ENCODE results near the gene ACO1. TPM values are rescaled to one million over a fixed set of nuclear protein-coding genes. Genes with fewer than 3 reads are reported as not detected.

Gene ACO1
- polyA plus RNA-seq, 3 donors: 2.9 to 12.5 (median 10.5) TPM

- Histone ChIP-seq H3K4me1 (ENCODE audit: control insufficient read depth in 1 of 2, insufficient read depth in 2 of 2, low read length in 2 of 2) (no peaks in the 10 kb centered on the region), H3K27me3 (ENCODE audit: control insufficient read depth in 2 of 2, insufficient read depth in 2 of 2, low read length in 2 of 2) (no peaks in the 10 kb centered on the region), H3K4me3 (replicated peaks in 1 of 3; ENCODE audit: low read depth in 2 of 3, low read length in 3 of 3) (no peak overlapping the region), H3K4me2 (replicated peaks; ENCODE audit: extremely low read depth, low read length, poor library complexity, severe bottlenecking) (no peak overlapping the region), H2AFZ (ENCODE audit: insufficient read depth, low read depth, low read length, poor library complexity, severe bottlenecking) (no peak overlapping the region), H4K20me1 (ENCODE audit: insufficient read depth, low read length) (no peaks in the 10 kb centered on the region), H3K9ac (ENCODE audit: insufficient read depth, low read length, poor library complexity, severe bottlenecking) (no peak overlapping the region), H3K27ac (ENCODE audit: low read depth in 1 of 2, low read length in 2 of 2) (no peak overlapping the region), H3K79me2 (ENCODE audit: insufficient read depth, low read length) (no peaks in the 10 kb centered on the region), H3K36me3 (replicated peaks in 1 of 2; ENCODE audit: control insufficient read depth in 1 of 2, insufficient read depth in 2 of 2, low read length in 2 of 2) (peaks cover 0 to 32% of the 10 kb centered on the region in 2 donors), H3K9me3 (replicated peaks in 1 of 2; ENCODE audit: control insufficient read depth in 1 of 2, insufficient read depth in 1 of 2, low read length in 2 of 2) (no peaks in the 10 kb centered on the region)
- Mint-ChIP-seq H3K4me3 (no peak overlapping the region), H3K27ac (no peak overlapping the region), H3K9me3 (peaks cover 0 to 6% (median 0%) of the 10 kb centered on the region in 7 donors), H3K27me3 (ENCODE audit: low read depth in 3 of 3) (no peaks in the 10 kb centered on the region), H3K4me1 (no peaks in the 10 kb centered on the region), H3K36me3 (peaks cover 22 to 29% of the 10 kb centered on the region in 2 donors)
- intact Hi-C loops (cut with micrococcal nuclease): no loop called here
- no CpG with 5 or more reads among the region's 3 CpGs for WGBS (ENCODE audit: insufficient coverage)
- TF ChIP-seq, protein P1, sequence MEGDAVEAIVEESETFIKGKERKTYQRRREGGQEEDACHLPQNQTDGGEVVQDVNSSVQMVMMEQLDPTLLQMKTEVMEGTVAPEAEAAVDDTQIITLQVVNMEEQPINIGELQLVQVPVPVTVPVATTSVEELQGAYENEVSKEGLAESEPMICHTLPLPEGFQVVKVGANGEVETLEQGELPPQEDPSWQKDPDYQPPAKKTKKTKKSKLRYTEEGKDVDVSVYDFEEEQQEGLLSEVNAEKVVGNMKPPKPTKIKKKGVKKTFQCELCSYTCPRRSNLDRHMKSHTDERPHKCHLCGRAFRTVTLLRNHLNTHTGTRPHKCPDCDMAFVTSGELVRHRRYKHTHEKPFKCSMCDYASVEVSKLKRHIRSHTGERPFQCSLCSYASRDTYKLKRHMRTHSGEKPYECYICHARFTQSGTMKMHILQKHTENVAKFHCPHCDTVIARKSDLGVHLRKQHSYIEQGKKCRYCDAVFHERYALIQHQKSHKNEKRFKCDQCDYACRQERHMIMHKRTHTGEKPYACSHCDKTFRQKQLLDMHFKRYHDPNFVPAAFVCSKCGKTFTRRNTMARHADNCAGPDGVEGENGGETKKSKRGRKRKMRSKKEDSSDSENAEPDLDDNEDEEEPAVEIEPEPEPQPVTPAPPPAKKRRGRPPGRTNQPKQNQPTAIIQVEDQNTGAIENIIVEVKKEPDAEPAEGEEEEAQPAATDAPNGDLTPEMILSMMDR (IDR thresholded peaks at IDR 0.05): no peak
- no peak for DNase-seq
Measured at GRCh38 chr9:32412440-32412839, 28.0 kb downstream of the ACO1 start.

DNA sequence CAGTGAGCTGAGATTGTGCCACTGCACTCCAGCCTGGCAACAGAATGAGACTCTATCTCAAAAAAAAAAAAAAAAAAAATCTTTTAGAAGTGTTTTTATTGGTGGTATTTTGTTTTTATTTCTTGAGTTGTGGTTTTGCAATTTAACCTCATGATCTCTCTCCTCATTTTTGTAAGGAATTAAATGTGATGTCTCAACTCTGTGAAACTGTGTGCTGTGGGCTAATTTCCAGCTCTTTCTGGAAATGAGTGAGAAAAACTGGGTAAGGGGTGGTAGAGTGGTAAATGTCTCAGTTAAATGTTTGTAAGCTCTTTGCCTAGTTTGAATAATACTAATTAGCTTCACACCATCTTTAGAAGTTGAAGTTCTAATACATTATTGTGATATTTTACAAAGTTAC is 29.0 kb downstream of the ACO1 start:
- DNase-seq: no peak
- no peaks in the 10 kb centered on the region for H4K20me1 ChIP-seq (ENCODE audit: insufficient read depth, low read length)
- Mint-ChIP-seq H3K4me1 (no peaks in the 10 kb centered on the region), H3K4me3 (no peak overlapping the region), H3K27me3 (ENCODE audit: low read depth in 3 of 3) (no peaks in the 10 kb centered on the region), H3K36me3 (peaks cover 17 to 29% of the 10 kb centered on the region in 2 donors), H3K27ac (peak overlapping the region in 1 of 7 donors; percentile 21), H3K9me3 (peaks cover 0 to 6% (median 0%) of the 10 kb centered on the region in 7 donors)
- TF ChIP-seq, protein P1 (IDR thresholded peaks at IDR 0.05): no peak
- H3K79me2 ChIP-seq (ENCODE audit: insufficient read depth, low read length): no peaks in the 10 kb centered on the region
- no peak overlapping the region for H3K27ac ChIP-seq (ENCODE audit: low read depth in 1 of 2, low read length in 2 of 2)
- no peaks in the 10 kb centered on the region for H3K9me3 ChIP-seq (replicated peaks in 1 of 2; ENCODE audit: control insufficient read depth in 1 of 2, insufficient read depth in 1 of 2, low read length in 2 of 2)
- no peak overlapping the region for H3K9ac ChIP-seq (ENCODE audit: insufficient read depth, low read length, poor library complexity, severe bottlenecking)
- no peaks in the 10 kb centered on the region for H3K27me3 ChIP-seq (ENCODE audit: control insufficient read depth in 2 of 2, insufficient read depth in 2 of 2, low read length in 2 of 2)
- no peak overlapping the region for H2AFZ ChIP-seq (ENCODE audit: insufficient read depth, low read depth, low read length, poor library complexity, severe bottlenecking)
- no peak overlapping the region for H3K4me3 ChIP-seq (replicated peaks in 1 of 3; ENCODE audit: low read depth in 2 of 3, low read length in 3 of 3)
- H3K36me3 ChIP-seq (replicated peaks in 1 of 2; ENCODE audit: control insufficient read depth in 1 of 2, insufficient read depth in 2 of 2, low read length in 2 of 2): peaks cover 0 to 22% of the 10 kb centered on the region in 2 donors
- H3K4me2 ChIP-seq (replicated peaks; ENCODE audit: extremely low read depth, low read length, poor library complexity, severe bottlenecking): no peak overlapping the region
- H3K4me1 ChIP-seq (ENCODE audit: control insufficient read depth in 1 of 2, insufficient read depth in 2 of 2, low read length in 2 of 2): no peaks in the 10 kb centered on the region
- intact Hi-C loops (cut with micrococcal nuclease): no loop called here

Measured in CD14-positive monocyte (primary cell).